ENCODE measurements around the gene DAP. TPM values are rescaled to one million over a fixed set of nuclear protein-coding genes. Genes with fewer than 3 reads are reported as not detected.

DAP gene
- total RNA-seq, 1 donor from 2014 or later: 117 TPM

DNA sequence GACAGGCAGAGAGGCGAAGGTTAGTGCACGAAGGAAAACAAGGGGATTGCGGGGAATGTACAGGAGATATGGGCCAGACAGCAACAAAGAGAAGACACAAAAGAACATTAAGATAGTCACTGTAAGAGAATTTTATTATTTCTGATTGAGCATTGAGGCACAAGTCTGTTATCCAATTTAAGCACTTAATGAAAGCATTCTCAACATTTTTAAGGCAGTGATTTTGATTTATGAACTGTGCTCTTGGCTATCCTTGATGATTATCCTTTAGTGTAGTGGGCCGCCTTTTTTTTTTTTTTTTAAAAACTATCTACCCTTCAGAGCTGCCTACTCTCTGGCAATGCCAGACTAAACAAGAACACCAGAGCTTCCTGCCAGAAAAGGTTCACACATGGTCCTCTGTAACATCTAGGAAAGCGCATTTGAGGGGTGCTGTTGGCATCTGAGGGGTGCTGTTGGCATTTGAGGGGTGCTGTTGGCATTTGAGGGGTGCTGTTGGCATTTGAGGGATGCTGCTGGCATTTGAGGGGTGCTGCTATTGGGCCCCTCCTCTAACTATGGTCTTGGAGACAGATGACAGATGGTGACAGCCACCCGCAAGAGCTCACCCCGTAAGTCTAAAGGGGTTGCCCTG, 3.0 kb downstream of the DAP start:
- no peak for DNase-seq (ENCODE audit: low spot score in 2 of 2)
- no peaks in the 10 kb centered on the region for H3K9me3 ChIP-seq
- TF ChIP-seq, protein P1, sequence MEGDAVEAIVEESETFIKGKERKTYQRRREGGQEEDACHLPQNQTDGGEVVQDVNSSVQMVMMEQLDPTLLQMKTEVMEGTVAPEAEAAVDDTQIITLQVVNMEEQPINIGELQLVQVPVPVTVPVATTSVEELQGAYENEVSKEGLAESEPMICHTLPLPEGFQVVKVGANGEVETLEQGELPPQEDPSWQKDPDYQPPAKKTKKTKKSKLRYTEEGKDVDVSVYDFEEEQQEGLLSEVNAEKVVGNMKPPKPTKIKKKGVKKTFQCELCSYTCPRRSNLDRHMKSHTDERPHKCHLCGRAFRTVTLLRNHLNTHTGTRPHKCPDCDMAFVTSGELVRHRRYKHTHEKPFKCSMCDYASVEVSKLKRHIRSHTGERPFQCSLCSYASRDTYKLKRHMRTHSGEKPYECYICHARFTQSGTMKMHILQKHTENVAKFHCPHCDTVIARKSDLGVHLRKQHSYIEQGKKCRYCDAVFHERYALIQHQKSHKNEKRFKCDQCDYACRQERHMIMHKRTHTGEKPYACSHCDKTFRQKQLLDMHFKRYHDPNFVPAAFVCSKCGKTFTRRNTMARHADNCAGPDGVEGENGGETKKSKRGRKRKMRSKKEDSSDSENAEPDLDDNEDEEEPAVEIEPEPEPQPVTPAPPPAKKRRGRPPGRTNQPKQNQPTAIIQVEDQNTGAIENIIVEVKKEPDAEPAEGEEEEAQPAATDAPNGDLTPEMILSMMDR (IDR thresholded peaks at IDR 0.05): no peak
- H3K27ac ChIP-seq: peak overlapping the region; percentile 56 to 66
- H3K4me1 ChIP-seq: peaks cover 7 to 26% of the 10 kb centered on the region in 2 donors
- H3K27me3 ChIP-seq: no peaks in the 10 kb centered on the region
- H3K36me3 ChIP-seq: peaks cover 4 to 5% of the 10 kb centered on the region in 2 donors
- H3K4me3 ChIP-seq: peak overlapping the region in 1 of 2 donors; percentile 43
- intact Hi-C loops (cut with DNase I): loop anchor here (10.0 kb wide), 2 partner anchors 53 to 153 kb away; no protein-coding TSS in a partner anchor

DNA sequence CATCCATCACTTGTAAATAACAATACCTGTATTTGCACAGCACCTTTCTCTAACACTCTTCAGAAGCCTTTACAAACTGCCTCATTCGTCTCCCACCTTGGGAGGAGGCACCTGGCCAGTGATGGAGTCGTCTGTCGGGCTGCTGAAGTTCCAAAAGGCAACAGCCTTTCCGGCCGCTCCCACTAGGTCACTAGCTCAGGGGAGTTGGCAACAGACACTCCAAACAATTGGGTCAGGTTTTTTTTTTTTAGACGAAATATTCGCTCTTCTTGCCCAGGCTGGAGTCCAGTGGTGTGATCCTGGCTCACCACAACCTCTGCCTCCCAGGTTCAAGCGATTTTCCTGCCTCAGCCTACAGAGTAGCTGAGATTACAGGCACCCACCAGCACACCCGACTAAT, 4.0 kb downstream of the DAP start:
- H3K4me3 ChIP-seq: peak overlapping the region in 1 of 2 donors; percentile 43
- H3K27ac ChIP-seq: peak overlapping the region; percentile 56 to 66
- DNase-seq (ENCODE audit: low spot score in 2 of 2): no peak
- peaks cover 4 to 8% of the 10 kb centered on the region in 2 donors for H3K36me3 ChIP-seq
- peaks cover 7 to 26% of the 10 kb centered on the region in 2 donors for H3K4me1 ChIP-seq
- TF ChIP-seq, protein P1 (IDR thresholded peaks at IDR 0.05): no peak
- no peaks in the 10 kb centered on the region for H3K27me3 ChIP-seq
- intact Hi-C loops (cut with DNase I): loop anchor here (10.0 kb wide), 2 partner anchors 52 to 152 kb away; no protein-coding TSS in a partner anchor
- H3K9me3 ChIP-seq: no peaks in the 10 kb centered on the region

DNA sequence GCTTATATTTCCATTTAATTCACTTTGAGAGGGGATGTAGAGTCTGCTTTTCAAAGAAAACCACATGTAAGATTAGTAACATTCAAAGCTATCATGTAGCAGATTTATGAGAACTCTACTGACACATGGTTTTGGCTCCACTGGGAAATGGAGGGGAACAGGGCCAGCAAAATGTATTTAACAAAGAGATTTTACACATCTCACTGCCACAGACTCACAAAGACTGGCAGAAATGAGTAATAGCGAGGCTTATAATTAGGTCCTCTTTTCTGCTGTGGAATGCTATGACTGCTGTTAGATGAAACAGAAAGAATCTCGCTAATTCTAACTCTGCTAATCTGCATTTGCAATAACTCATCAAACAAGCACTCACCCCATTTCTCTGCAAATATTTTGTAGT, 4.5 kb downstream of the DAP start:
- peak overlapping the region; percentile 56 to 66 for H3K27ac ChIP-seq
- peaks cover 5 to 21% of the 10 kb centered on the region in 2 donors for H3K4me1 ChIP-seq
- DNase-seq (ENCODE audit: low spot score in 2 of 2): no peak
- intact Hi-C loops (cut with DNase I): loop anchor here (10.0 kb wide), 2 partner anchors 52 to 152 kb away; no protein-coding TSS in a partner anchor
- no peaks in the 10 kb centered on the region for H3K27me3 ChIP-seq
- no peaks in the 10 kb centered on the region for H3K9me3 ChIP-seq
- TF ChIP-seq, protein P1 (IDR thresholded peaks at IDR 0.05): no peak
- peaks cover 4 to 8% of the 10 kb centered on the region in 2 donors for H3K36me3 ChIP-seq
- H3K4me3 ChIP-seq: peak overlapping the region in 1 of 2 donors; percentile 43

DNA sequence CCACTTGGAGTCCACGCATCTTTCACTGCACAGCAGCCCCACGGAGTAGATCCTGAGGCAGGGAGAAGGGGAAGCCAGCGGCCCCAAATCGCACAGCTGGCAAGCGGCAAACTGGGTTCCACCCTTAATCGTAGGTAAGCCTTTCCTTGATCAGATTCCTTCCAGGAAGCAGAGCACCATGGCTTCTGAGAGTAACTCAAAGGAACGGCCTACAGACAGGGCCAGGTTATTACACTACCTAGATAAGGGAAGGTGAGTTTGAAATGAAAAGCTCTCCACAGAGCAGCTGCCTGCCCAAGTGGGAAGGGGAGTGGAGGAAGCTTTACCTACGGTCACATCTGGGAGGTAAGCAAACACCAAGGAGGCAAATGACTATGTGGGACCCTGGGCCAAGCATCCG, 7.9 kb downstream of the DAP start:
- TF ChIP-seq, protein P1 (IDR thresholded peaks at IDR 0.05): no peak
- Histone ChIP-seq H3K9me3 (no peaks in the 10 kb centered on the region), H3K4me1 (peaks cover 0 to 12% of the 10 kb centered on the region in 2 donors), H3K27ac (no peak overlapping the region), H3K4me3 (no peak overlapping the region), H3K36me3 (peaks cover 4 to 18% of the 10 kb centered on the region in 2 donors), H3K27me3 (no peaks in the 10 kb centered on the region)
- no peak for DNase-seq (ENCODE audit: low spot score in 2 of 2)
- intact Hi-C loops (cut with DNase I): loop anchor here (10.0 kb wide), 2 partner anchors 48 to 148 kb away; no protein-coding TSS in a partner anchor

DNA sequence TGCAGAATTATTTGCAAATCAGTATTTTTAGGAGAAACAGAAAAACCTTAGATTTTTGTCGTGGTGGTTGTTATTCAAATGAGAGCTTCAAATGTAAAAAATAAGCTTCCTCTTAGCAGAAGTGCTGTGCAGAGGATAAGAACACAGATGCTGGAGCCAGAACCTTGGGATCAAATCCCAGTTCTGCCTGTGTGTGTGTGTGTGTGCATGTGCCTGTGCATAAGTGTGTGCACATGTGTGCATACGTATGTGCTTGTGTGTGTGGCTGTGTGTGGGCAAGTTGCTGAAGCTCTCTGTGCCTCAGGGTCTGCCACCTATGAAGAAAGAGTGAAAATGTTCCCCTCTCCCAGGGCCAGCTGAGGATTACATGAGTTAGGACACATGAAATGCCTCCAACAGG, 8.6 kb downstream of the DAP start:
- H3K4me3 ChIP-seq: no peak overlapping the region
- peaks cover 7 to 25% of the 10 kb centered on the region in 2 donors for H3K36me3 ChIP-seq
- TF ChIP-seq, protein P1 (IDR thresholded peaks at IDR 0.05): no peak
- H3K27me3 ChIP-seq: no peaks in the 10 kb centered on the region
- H3K4me1 ChIP-seq: peaks cover 0 to 10% of the 10 kb centered on the region in 2 donors
- no peaks in the 10 kb centered on the region for H3K9me3 ChIP-seq
- intact Hi-C loops (cut with DNase I): loop anchor here (10.0 kb wide), 2 partner anchors 48 to 148 kb away; no protein-coding TSS in a partner anchor
- no peak overlapping the region for H3K27ac ChIP-seq
- no peak for DNase-seq (ENCODE audit: low spot score in 2 of 2)

Data from ascending aorta (tissue), 2 donors.